ENCODE results near the gene TLE3. TPM values are rescaled to one million over a fixed set of nuclear protein-coding genes. Genes with fewer than 3 reads are reported as not detected.

TLE3 gene
- total and polyA plus RNA-seq, 2 of the 4 experiments (the other 2 are of a cell fraction) = 6.5 to 16.3 TPM

DNA sequence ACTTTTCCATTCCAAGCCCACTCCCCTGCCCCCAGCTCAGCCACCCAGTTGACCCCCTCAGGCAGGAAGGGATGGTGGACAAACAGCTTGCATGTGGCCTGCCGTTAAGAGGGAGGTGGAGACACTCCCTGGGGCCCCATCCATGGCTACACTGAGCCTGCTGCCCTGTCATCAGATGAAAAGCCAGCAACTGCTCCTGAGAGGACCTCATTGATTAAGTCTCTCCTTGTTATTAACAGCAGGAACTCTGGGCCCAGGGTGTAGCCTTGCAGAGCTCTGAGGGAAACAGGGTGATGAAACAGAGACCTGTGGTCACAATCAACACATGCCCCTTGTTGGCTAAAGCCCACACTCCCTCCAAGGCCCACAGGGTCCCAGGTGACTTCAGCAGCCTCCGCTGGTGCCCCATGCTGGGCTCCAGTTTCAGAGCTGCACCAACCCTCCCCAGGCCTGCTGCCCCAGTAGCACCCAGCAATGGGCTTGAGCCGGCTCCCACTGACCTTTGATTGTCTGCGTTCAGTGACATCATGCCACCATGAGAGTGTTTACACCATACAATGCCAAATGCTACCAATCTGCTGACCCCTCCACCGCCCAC is 22.3 kb upstream of the TLE3 start:
- intact Hi-C loops (cut with micrococcal nuclease) = no loop called here
- H3K36me3 ChIP-seq (ENCODE audit: control insufficient read depth, insufficient read depth, low read length) = no peaks in the 10 kb centered on the region
- no peak overlapping the region for H2AK5ac ChIP-seq (ENCODE audit: low read depth, low read length)
- no peak overlapping the region for H3K14ac ChIP-seq (replicated peaks; ENCODE audit: low read depth, low read length)
- in situ Hi-C loops (cut with MboI; ENCODE audit: low sequenced_read_pairs) = no loop called here
- H3K4me1 ChIP-seq (ENCODE audit: control insufficient read depth, insufficient read depth, low read length) = peaks cover 5% of the 10 kb centered on the region; the same call in 1 of the 2 replicates
- H3K23ac ChIP-seq (ENCODE audit: low read depth, low read length) = no peak overlapping the region
- H4K91ac ChIP-seq (ENCODE audit: insufficient read depth, low read depth, low read length) = no peak overlapping the region
- H3K4me3 ChIP-seq (ENCODE audit: insufficient read depth, low read depth, low read length) = no peak overlapping the region
- no peak overlapping the region for H3K4ac ChIP-seq (ENCODE audit: low read depth, low read length)
- H3K79me1 ChIP-seq (ENCODE audit: low read depth in 1 of 2, low read length in 2 of 2) = no peaks in the 10 kb centered on the region
- H3K56ac ChIP-seq (ENCODE audit: extremely low read depth, insufficient read depth, low read length) = no peak overlapping the region
- dilution Hi-C loops (cut with HindIII; ENCODE audit: low sequenced_read_pairs, unreplicated experiment) = no loop called here
- no peak overlapping the region for H4K8ac ChIP-seq (ENCODE audit: low read depth in 2 of 2, low read length in 2 of 2)
- TF ChIP-seq, protein P1, sequence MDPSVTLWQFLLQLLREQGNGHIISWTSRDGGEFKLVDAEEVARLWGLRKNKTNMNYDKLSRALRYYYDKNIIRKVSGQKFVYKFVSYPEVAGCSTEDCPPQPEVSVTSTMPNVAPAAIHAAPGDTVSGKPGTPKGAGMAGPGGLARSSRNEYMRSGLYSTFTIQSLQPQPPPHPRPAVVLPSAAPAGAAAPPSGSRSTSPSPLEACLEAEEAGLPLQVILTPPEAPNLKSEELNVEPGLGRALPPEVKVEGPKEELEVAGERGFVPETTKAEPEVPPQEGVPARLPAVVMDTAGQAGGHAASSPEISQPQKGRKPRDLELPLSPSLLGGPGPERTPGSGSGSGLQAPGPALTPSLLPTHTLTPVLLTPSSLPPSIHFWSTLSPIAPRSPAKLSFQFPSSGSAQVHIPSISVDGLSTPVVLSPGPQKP (IDR thresholded peaks at IDR 0.05; ENCODE audit: borderline replicate concordance, low read depth, low read length) = no peak
- TF ChIP-seq MAZ (IDR thresholded peaks at IDR 0.05; ENCODE audit: borderline replicate concordance, low read depth, low read length) (no peak), CEBPB (IDR thresholded peaks at IDR 0.05; ENCODE audit: low read depth, low read length) (no peak), RFX5 (IDR thresholded peaks at IDR 0.05; ENCODE audit: low read depth, low read length) (no peak), NFE2L2 (IDR thresholded peaks at IDR 0.05; ENCODE audit: low read depth, low read length) (no peak), RAD21 (IDR thresholded peaks at IDR 0.05; ENCODE audit: low read length) (no peak), POLR2A (IDR thresholded peaks at IDR 0.05; ENCODE audit: low read depth, low read length) (no peak), MAFK (IDR thresholded peaks at IDR 0.05; ENCODE audit: low read depth, low read length) (no peak), BHLHE40 (IDR thresholded peaks at IDR 0.05; ENCODE audit: low read depth, low read length) (no peak)
- TF ChIP-seq, protein P2, sequence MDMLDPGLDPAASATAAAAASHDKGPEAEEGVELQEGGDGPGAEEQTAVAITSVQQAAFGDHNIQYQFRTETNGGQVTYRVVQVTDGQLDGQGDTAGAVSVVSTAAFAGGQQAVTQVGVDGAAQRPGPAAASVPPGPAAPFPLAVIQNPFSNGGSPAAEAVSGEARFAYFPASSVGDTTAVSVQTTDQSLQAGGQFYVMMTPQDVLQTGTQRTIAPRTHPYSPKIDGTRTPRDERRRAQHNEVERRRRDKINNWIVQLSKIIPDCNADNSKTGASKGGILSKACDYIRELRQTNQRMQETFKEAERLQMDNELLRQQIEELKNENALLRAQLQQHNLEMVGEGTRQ (IDR thresholded peaks at IDR 0.05; ENCODE audit: low read depth, low read length) = no peak
- WGBS, 2 experiments (ENCODE audit: extremely low coverage in 2 of 2, insufficient read length in 1 of 2) = 64% methylated on average over 4 of the region's 5 CpGs; no CpG with 5 or more reads in 1 of the 2 experiments
- no peak overlapping the region for H2AFZ ChIP-seq (replicated peaks; ENCODE audit: low read length, poor library complexity)
- DNase-seq (no peak), ATAC-seq (ENCODE audit: low read depth) (no peak)
- H4K5ac ChIP-seq (ENCODE audit: low read depth, low read length) = no peak overlapping the region
- ChIA-PET CTCF (no interaction called here), POLR2A (ENCODE audit: unreplicated experiment) (no interaction called here)
- H3K9me1 ChIP-seq (ENCODE audit: insufficient read depth, low read length) = no peaks in the 10 kb centered on the region
- no peak overlapping the region for H3K27ac ChIP-seq (ENCODE audit: insufficient read depth, low read length)
- 0 out of 2 replicates have a peak, but pooled peaks cover 3% of the 10 kb centered on the region for H3K9me3 ChIP-seq (ENCODE audit: control insufficient read depth, insufficient read depth, low read length)
- H3K4me2 ChIP-seq (ENCODE audit: low read depth, low read length) = no peak overlapping the region
- H4K20me1 ChIP-seq (ENCODE audit: insufficient read depth, low read length) = no peaks in the 10 kb centered on the region
- BruUV-seq (replicated peaks) = no TSS peak
- H2BK120ac ChIP-seq (ENCODE audit: low read depth, low read length) = no peak overlapping the region
- H2BK5ac ChIP-seq (ENCODE audit: low read depth, low read length, poor library complexity, severe bottlenecking) = no peak overlapping the region
- H3K18ac ChIP-seq (ENCODE audit: low read depth, low read length) = no peak overlapping the region
- no peak overlapping the region for H2BK20ac ChIP-seq (ENCODE audit: low read depth, low read length)
- H3K9ac ChIP-seq (ENCODE audit: low read depth, low read length) = no peak overlapping the region
- no peak overlapping the region for H2AK9ac ChIP-seq (replicated peaks; ENCODE audit: low read depth, low read length, poor library complexity)
- H3K27me3 ChIP-seq (ENCODE audit: control insufficient read depth, insufficient read depth, low read length) = peaks cover 39% of the 10 kb centered on the region
- no peak overlapping the region for H2BK15ac ChIP-seq (ENCODE audit: low read depth, low read length)
